ENCODE results near the gene CCDC57.

Gene CCDC57

DNA sequence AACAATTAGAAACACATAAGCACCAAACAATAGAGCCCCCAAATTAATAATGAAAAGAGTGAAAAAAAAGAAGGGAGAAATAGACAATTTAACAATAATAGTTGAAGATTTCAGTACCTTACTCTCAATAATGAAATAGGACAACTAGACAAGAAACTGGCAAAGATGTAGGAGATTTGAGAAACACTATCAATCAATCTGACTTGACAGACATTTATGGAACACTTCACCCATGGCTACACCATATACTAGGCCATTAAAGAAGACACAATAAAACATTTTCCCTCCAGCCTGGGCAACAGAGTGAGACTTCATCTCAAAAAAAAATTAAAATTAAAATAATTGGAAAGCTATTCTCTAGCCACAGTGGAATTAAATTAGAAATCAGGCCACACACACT is 142.0 kb downstream of the CCDC57 start:
- no peak for DNase-seq

DNA sequence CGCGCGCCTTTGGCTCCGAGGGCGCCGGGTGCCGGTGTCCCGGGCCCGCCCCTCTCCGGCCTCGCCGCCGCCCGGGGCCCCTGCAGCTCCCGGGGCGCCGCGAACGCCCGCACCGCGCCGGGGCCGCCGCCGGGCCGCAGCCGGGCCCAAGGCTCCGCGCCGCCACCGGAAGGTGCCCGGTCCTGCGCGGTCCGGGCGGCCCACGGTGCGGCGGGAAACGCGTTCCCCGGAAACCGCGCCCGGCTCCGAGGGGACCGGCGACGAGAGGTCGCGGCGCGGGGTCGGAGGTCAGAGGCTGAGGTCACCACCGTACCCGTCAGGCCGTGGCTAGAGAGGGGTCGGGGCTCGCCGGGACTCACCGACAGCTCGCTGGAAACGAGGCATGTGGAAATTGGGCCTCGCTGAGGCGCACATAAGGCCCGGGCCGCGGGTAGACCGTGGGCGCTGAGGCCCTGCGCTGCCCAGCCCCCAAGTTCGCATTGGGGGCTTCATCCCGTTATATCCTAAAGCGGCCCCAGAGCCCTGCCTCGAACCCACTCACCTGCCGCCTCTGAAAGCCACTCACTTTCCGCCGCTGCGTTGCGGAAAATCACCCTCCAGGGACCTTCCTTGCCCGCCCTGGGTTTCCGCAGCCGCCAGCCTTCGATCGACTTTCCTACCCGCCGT is 146.9 kb downstream of the CCDC57 start, which contains the start of gene DUS1L:
Gene DUS1L (minus strand): TSS at position 167 of the 666 bp plus-strand sequence. CDS start 745 bp downstream, outside the sequence.
- peak in 41 of 56 donors; percentile 5 to 75 (median 36) for DNase-seq

DNA sequence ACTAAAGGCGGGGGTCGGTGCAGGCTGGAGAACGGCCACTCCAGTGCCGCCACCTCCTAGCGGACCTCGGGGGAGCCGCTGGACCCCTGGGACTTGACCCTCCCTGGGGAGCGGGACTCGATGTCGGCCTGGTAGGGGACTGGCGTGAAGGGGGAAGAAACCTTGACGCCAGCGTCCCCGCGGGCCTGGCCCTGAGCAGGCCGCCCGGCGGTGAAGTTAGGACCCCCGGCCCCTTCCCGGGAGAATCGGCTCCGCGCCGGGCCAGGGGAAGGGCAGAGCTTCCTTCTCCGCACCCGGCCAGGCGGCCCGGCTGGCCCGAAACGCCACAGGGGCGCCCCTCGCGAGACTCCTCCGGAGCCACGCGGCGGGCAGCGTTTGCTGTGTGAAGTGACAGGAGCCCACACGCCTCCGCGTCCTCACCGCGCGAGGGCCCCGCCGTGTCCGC is 147.4 kb downstream of the CCDC57 start:
- DNase-seq, result peak in 3 of 56 donors; percentile 33 to 36 (median 36)

DNA sequence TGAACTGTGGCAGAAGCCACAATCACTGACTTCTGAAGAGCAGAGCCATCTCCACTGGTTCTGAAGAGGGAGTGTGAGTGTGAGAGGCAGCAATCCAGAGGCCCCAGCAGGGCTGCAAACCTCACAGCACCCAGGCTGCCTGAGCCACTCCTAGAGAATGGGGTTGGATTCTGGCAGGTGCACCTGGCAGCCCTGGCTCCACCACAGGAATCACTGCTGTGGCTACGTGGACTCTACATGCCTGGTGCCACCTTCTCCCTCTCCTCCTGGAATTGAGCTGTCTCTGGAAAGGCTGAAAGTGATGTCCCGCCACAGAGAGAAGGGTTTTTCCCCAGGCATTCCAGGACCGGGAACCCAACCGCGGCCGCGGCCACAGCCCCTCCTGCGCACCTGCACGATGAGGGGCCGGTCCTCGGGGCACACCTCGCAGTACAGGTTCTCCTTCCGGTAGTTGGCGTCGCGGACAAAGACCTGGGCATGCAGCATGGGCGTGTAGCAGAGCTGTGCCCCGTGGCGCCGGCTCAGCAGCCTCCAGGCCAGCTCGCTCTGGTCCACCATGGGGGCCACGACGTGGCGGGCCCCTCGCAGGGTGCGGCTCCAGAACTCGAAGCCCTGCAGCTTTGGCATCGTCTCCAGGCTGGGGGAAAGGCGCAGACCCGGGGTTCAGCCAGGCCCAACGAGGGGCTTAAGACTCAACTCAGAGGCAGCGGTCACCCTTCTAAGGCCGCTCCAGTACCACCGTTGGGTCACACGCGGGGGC is 148.0 kb downstream of the CCDC57 start:
- DNase-seq, result no peak

DNA sequence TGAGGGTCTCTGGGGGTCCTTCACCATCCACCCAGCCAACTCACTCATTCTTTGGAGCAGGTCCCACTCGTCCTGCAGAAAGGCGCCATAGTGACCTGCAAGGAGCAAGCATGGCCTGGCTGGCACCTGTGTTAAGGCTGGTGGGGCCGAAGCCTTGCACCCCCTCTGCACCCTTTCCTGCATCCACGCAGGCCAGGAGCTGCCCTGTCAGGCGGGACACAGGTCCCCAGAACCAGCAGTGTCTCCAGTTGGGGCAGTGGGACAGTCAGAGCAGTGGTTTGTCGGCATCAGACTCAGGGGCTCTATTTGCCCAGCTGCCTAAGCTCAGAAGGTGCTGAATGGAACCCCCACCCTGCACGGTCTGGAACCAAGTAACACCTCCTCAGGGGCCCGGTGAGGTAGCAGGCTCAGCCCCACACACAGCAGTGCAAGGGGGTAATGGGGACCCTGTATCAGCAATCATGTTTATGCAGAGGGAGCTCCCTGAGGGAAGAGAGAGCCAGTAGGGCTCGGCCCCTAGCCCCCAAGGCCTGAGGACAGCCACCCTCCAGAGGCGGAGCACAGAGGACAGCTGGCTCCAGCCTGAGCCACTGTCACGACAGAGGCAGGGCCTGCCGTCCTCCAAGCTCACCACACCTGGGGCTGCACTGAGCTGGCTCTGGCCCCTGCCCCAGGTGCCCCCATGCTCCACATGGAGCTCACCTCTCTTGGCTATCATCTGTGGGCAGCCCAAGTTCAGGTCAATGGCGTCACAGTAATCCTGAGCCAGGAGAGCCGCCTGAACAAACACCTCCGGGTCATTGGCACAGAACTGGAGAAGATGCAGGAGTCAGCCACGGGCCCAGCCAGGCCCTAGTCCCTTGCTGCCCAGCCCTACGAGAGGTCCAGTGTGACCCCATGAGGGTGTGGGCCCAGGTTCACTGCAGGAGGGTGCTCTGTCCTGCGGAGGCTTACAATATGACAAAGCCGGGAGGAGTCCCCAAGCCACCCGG is 148.9 kb downstream of the CCDC57 start:
- DNase-seq, result no peak

DNA sequence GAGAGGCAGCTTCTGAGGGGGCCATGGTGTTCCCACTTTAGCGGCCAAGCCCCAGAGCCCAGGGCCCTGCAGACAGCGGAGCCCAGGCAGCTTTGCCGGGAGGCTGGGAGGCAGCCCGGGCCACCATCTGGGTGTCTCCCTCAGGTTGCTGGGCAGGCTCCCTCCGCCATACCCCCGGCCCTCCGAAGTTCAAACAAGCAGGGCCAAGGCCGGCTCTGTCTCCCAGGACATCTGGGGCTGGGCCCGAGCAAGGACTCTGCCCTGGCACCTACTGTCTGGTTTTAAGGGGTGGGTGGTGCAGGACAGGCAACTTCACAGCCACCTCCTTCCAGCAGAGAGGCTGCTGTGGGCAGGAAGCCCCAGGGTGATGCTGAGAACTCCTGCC is 149.7 kb downstream of the CCDC57 start:
- no peak for DNase-seq

DNA sequence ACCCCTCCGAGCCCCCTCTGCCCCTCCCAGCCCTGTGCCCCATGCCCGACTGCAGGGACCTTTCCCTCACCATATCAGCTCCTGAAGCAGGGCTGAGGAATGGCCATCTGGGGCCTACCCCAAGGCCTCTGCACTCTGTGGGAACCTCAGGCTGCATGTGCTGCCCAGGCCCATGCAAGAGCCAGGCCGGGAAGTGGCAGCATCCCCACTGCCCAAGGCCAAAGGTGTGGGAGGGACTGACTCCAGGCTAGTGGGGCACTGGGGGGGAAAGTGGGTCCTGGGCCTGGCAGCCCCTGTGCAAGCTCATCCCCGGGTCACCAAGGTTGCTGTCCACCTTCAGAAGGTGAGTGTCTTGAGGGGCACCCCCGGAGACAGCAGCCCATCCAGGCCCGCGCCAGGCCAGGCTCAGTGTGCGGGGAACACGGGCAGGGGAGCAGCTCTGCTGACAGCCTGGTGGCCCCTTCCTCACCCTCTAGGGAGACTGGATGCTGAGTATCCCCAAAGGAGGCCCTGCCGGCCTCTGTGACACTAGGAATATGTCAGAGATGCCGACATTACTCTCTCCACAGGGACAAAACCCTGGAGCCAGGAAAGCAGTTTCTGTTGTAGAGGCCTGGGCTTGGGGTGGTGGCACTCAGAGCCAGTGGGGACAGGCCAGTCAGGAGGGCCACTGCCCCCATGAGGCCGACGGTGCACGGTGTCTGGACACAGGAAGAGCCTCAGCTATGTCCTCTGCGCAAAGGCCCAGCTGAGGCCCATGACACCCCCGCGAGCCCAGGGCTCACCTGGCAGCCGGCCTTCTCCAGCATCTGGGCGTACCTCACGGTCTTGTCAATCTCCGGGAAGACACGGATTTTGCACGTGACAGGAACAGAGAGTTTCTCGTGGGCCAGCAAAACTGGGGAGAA is 150.3 kb downstream of the CCDC57 start:
- no peak for DNase-seq

DNA sequence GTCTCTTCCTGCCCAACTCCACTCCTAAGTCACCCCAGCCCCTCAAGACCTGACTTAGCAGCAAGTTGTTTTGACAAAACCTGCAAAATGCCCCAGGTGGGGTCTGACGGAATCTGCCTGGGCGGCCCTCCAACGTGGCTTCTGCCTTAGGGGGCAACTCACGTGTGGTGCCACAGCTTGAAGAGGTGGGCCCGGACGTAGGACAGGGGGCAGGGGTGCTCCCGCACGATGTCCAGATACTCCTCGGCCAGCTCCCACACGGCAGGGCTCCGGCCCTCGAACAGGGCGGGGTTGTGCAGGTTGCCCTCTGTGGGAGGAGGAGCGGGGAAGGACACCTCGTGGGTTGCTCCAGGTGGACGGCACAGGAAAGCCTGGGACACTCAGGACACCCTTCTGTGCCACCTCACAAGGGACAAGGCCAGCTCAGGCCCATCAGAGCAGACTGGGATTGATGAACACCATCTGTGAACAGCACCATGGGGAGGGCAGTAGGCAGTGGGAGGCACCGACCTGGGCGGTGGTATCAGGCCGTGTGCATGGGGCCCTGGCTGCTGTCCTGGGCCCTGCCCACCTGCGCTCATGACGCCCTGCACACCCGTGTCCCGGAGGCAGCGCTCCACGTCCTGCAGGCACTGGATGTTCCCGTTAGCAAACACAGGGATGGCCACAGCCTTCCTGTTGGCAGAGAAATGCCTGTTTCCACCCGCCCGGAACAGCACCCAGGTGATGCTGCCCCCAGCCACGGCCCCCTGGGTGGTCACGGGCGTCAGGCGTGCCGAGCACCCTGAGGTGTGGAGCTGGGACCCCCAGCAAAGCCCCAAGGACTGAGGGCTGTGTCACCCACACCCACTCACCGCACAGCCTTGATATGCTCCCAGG is 151.4 kb downstream of the CCDC57 start:
- DNase-seq, result no peak

DNA sequence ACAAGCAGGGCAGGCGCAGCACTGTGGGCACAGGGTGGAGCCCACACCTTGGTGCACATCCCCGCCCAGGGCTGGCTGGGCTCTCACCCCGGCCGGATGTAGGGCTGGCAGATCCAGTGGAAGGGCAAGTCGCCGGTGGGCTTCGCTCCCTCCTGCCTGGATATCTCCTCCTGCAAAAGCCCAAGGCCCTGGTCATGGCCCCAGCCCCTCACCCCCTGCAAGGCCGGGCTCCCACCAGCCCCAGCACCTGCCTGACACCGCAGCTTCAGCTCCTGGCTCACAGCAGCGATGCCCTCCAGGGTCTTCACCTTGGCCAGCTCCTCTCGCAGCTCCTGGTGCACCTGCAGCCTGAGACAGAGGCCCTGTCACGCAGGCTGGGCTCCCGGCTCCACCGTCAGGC is 152.0 kb downstream of the CCDC57 start:
- DNase-seq, result no peak

DNA sequence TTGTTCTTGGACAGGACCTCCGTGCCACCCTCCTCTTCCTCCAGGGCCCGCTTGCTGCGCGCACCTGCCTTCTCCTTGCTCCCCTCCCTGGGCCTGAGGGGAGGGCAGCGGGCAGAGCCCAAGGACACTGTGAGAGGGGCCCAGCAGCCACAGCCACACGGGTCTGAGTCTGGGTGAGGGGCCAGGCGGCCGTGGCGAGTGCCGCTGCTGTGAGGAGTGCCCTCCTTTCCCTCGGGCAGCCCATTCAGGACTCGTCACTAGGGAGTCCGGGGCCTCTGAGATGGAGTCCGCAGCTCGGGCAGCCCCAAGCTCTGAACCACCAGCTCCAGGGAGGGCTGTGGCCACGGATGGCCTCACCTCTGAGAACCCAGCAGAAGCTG is 152.7 kb downstream of the CCDC57 start:
- no peak for DNase-seq

DNA sequence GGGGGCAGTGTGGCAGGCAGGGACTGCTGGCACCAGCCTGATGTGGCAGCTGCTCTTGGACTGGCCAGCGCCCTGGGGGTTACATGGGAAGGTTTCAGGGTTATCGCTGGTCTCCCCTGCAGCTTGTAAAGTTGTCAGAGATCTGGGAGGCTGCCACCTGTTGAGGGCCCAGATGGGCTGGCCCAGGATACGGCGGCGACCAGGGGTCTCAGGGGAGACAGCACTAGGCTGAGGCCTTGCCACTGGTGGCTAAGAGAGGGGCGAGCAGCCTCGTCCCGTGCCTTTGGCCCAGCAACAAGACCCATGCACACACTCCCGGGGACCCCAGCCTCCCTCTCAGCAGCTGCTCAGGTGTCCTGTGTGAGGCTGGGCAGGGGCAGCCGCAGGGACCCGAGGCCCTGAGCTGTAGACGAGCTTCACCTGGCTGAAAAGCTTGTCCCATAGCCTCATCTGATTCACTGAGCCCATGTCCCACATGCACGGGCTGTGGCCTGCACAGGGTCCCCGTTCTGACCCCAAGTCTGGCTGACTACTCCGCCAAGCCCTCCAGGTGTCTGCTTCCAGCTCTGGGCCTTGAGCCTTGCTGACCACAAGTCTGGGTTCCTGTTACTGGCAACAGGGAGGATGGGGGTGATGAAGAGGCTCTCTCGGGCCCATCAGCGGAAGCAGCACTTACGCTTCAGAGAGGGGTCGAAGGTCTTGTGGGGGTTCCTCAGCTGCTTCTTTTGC is 153.2 kb downstream of the CCDC57 start:
- DNase-seq, result no peak

DNA sequence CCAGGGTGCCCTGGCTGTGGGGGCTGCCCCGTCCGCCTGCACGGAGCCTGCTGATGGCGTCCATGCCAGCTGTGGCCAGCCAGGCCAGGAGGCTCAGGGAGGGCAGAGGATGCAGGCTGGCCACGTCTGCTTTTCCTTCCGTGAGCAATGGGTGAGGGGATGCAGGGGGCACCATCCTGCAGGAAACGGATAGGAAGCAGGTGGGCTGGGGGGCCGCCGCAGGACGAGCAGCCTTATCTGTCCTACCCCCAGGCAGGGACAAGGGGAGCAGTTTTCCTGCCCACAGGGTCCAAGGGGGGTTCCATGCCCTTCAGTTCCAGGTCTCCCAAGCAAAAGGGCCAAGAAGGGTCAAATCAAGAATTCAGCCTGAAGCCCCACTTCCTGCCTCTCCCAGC is 153.8 kb downstream of the CCDC57 start:
- DNase-seq, result no peak

DNA sequence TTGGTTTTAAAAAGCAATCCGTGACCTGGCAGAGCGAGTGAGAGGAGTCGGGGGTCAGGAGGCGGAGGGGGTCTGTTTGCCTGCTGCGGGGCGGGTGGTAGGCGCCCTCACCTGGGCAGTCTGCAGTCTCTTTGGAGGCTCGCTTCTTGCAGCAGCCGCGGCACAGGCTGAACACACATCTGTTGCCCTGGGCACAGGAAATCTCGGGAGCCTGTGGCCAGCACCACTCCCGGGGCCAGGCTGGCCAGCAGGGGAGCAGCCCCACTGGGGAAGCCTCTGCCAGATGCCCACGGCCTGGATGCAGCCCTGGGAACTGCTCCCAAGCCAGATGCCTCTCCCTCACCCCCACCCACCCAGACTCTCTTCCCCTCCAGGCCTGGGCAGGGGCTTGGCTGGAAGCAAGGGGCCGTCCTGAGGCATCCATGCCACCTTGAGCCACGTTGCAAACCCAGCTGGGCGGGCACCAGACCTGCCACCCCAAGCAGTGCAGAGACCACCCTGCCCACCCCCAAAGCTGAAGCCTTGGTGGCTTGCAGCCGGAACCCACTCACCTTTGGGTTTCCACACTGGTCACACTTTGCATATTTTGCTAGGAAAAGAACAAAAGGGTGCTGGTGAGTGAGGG is 154.3 kb downstream of the CCDC57 start:
- DNase-seq, result no peak

DNA sequence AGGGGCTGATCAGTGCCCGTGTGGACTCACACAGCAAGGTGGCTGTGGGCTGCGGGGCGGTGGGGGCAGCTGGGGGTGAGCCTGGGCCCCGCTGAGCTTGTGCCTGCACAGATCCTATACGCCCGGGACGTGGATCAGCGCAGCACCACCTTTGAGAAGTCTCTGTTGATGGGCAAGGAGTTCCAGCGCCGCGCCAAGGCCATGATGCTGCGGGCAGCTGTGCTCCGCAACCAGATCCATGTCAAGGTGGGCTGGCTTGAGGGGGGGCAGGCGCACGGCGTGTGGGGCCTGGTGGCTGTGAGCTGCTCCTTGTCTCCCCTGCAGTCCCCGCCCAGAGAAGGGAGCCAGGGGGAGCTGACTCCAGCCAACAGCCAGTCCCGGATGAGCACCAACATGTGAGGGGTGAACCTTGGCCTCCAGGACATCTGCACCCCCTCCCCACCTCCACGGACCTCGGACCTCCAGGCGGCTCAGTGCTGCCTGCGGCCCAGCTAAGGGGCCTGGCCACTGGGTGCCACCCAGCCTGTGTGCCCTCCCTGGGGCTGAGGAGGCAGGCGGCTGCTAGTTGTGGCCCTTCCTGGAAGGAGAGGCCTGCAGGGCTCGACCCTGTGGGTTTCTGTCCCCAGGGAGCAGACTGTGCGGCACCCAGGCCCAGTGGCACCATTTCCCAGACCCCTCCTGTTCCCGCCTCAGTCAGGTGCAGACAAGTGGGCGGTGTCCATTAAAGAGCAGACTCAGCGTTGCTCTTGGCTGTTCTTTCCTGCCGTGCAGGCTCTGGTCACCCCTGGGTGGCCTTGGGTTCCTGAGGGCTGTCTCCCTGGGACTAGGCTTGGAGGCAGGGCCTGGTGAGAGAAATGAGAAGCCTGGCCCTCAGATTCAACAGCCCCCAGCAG is 155.7 kb downstream of the CCDC57 start:
- DNase-seq, result no peak

DNA sequence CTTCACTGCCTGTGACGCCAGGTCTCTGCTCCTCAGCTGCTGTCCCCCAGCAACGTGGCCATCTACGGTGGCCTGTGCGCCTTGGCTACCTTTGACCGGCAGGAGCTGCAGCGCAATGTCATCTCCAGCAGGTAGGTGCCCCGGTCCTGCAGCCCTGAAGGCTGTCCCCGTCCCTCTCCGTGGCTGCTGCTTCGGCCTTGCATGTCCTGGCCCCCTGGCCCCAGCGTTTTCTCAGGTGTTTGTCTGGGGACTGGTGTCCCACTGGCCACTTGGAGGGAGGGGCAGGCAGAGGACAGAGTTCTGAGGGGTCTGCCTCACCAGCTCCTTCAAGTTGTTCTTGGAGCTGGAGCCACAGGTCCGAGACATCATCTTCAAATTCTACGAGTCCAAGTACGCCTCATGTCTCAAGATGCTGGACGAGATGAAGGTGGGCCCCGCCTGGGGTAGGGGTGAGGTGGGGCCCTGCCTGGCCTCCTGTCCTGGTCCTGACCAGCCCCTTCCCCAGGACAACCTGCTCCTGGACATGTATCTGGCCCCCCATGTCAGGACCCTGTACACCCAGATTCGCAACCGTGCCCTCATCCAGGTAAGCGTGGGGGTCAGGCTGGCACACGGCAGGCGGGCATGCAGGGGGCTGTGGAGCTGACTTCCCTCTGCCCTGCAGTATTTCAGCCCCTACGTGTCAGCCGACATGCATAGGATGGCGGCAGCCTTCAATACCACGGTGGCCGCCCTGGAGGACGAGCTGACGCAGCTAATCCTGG is 156.5 kb downstream of the CCDC57 start:
- DNase-seq, result no peak
